Spleen (tissue), 7 donors: ENCODE data around the gene LZTFL1.

ENCODE experiments used
- CTCF ChIP-seq, 11 experiments: fragments of 200-600 bp in 7 of 11; fragments of 450-650 bp in 4 of 11; sonication (generic) in 4 of 11; IDR thresholded peaks in 8 of 11; conservative IDR thresholded peaks in 3 of 11; 1 replicate in 7 of 11; 2 replicates in 4 of 11; pipeline versions ENCODE4 v1.4.0 to v1.8.0; 2016 to 2021; ENCODE audit warnings: antibody characterized with exemption in 11 of 11, inconsistent platforms in 4 of 11, mild to moderate bottlenecking in 1 of 11
- POLR2A ChIP-seq, 3 donors: fragments of 450-650 bp; IDR thresholded peaks; one replicate each; pipeline ENCODE4 v1.5.1; 2017; ENCODE audit warnings: antibody characterized with exemption in 3 of 3, mild to moderate bottlenecking in 1 of 3
- POLR2AphosphoS5 ChIP-seq, 3 donors: sonication (generic); formaldehyde crosslinking; IDR thresholded peaks; one replicate each; pipeline ENCODE4 v1.5.1; 2017; ENCODE audit warnings: antibody characterized with exemption in 3 of 3
- donor health status: DM: no; HTN: no; CAD: no; lungs with moderate emphysema.
- donor health status: DM: no; HTN: no; CAD: no.
- donor health status: DM: no; HTN: no; CAD: no.

DNA sequence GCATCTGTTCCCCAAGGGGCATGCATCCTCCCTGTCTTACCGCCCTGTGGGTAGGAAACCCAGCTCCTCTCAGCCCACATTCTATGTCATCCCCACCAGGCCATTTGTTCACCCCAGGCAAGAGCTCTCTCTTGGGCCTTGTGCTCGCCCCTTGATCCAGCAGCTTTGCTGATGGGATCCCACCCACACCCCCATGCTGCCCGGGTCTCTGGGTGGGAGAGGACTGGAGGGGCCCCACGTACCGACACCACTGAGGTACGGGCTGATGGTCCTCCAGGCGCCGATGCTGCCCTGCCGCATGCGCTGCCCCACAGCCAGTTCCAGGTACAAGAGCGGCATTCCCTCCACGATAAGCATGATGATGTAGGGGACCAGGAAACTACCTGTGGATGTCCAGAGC lies 60.1 kb downstream of the LZTFL1 start:
- TF ChIP-seq POLR2AphosphoS5 (IDR thresholded peaks at IDR 0.05) = no peak
- TF ChIP-seq CTCF (IDR thresholded peaks at IDR 0.05 in 8 of 11, conservative IDR thresholded peaks at IDR 0.05 in 3 of 11) = no peak
- TF ChIP-seq POLR2A (IDR thresholded peaks at IDR 0.05) = no peak
